Effector memory CD4-positive, alpha-beta T cell (primary cell): ENCODE measurements around the gene CD38.
"Not testable (repeated sequence)": the region's sequence is repeated elsewhere in the genome, so short reads cannot be mapped to it uniquely, and the experiment has no call there.

ENCODE experiments used
- DNase-seq, 3 donors: peaks; one replicate each; pipeline ENCODE4 v3.0.0-alpha.2; 2020
- H3K27ac ChIP-seq: 2 replicates; pipeline ENCODE4 v1.7.0; 2013; ENCODE audit warnings: mild to moderate bottlenecking, low read length, moderate library complexity; ENCODE audit not compliant: insufficient read depth, poor library complexity, severe bottlenecking
- H3K27me3 ChIP-seq: replicated peaks from 2 replicates; pipeline ENCODE4 v1.7.0; 2013; ENCODE audit warnings: mild to moderate bottlenecking, low read length; ENCODE audit not compliant: insufficient read depth, control insufficient read depth, poor library complexity, severe bottlenecking
- H3K36me3 ChIP-seq: 2 replicates; pipeline ENCODE4 v1.7.0; 2013; ENCODE audit warnings: mild to moderate bottlenecking, low read length, moderate library complexity; ENCODE audit not compliant: control insufficient read depth, insufficient read depth
- H3K4me1 ChIP-seq: 2 replicates; pipeline ENCODE4 v1.7.0; 2013; ENCODE audit warnings: low read length, mild to moderate bottlenecking; ENCODE audit not compliant: control insufficient read depth, insufficient read depth, poor library complexity, severe bottlenecking
- H3K4me3 ChIP-seq: 2 replicates; pipeline ENCODE4 v1.7.0; 2013; ENCODE audit warnings: low read length, low read depth, mild to moderate bottlenecking; ENCODE audit not compliant: insufficient read depth, poor library complexity, severe bottlenecking
- H3K9me3 ChIP-seq: 2 replicates; pipeline ENCODE4 v1.7.0; 2013; ENCODE audit warnings: mild to moderate bottlenecking, low read length, moderate library complexity; ENCODE audit not compliant: control insufficient read depth

CD38 gene

DNA sequence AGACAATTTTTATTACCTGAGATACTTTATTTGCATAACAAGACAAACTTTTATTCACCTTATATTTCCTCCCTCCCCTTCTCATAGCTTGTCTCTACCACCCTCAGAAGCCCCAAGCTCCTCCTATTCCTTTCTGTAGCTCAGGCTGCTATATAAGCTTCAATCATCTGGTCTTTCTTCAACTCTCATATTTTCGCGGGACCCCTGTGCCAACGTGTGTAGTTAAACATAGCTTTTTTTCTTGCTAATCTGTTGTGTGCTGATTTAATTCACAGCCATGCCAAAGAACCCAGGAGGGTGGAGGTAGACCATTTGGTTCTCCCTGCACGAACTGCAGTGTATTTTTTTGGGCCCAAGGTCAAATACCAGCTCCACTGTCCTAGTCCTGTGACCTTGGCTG lies 21.1 kb upstream of the CD38 start:
- Histone ChIP-seq H3K9me3 (no peaks in the 10 kb centered on the region), H3K36me3 (no peaks in the 10 kb centered on the region), H3K4me3 (no peak overlapping the region), H3K27ac (peak overlapping the region; percentile 37), H3K27me3 (no peaks in the 10 kb centered on the region), H3K4me1 (peaks cover 24% of the 10 kb centered on the region)
- DNase-seq: no peak

DNA sequence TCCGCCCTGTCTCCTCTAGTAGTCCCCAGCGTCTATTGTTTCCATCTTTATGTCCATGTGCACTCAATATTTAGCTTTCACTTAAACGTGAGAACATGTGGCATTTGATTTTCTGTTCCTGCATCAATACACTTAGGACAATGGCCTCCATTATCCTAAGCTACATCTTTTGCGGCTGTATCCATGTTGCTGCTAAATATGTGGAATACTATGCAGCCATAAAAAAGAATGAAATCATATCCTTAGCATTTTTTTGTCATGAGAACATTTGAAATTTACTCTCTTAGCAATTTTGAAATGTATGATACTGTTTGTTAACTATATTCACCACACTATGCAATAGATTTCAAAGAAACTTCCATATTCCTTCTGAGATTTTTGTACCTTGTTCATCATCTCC lies 19.8 kb upstream of the CD38 start:
- no peaks in the 10 kb centered on the region for H3K9me3 ChIP-seq
- H3K36me3 ChIP-seq: no peaks in the 10 kb centered on the region
- H3K4me3 ChIP-seq: no peak overlapping the region
- no peak overlapping the region for H3K27ac ChIP-seq
- peaks cover 24% of the 10 kb centered on the region for H3K4me1 ChIP-seq
- no peaks in the 10 kb centered on the region for H3K27me3 ChIP-seq
- no peak for DNase-seq

DNA sequence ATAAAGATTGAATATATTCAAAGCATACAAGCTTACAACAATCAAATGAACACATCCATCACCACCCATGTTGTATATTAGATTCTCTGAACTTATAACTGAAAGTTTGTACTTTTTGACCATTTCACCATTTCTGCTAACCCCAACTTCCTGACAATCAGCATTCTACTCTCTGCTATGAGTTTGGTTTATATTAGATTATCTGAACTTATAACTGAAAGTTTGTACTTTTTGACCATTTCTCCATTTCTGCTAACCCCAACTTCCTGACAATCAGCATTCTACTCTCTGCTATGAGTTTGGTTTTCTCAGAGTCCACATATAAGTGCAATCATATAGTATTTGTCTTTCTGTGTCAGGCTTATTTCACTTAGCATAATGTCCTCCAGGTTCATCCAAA lies 15.7 kb upstream of the CD38 start:
- H3K36me3 ChIP-seq, H3K27me3 ChIP-seq, H3K4me3 ChIP-seq, DNase-seq, H3K9me3 ChIP-seq, H3K27ac ChIP-seq: not testable (repeated sequence)
- H3K4me1 ChIP-seq: peaks cover 15% of the 10 kb centered on the region

DNA sequence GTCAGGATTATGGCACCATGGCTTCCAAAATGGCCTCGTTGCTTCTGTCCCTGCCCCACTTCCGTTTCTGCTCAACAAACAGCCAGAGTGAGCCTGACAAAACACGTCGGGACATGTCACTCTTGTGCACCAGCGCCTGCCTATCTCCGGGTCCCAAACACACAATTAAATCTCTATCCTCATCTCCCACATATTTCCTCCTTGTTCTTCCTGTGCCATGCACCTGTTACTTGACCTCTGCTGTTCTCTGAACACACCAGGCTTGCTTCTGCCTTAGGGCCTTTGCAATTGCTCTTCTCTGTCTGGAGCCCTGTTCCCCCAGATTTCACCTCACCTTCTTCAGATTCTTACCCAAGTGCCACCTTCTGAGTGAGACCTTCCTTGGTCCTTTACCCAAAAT lies 12.7 kb upstream of the CD38 start:
- Histone ChIP-seq H3K27me3 (no peaks in the 10 kb centered on the region), H3K4me1 (peaks cover 22% of the 10 kb centered on the region), H3K27ac (no peak overlapping the region), H3K4me3 (no peak overlapping the region), H3K9me3 (no peaks in the 10 kb centered on the region), H3K36me3 (no peaks in the 10 kb centered on the region)
- no peak for DNase-seq

DNA sequence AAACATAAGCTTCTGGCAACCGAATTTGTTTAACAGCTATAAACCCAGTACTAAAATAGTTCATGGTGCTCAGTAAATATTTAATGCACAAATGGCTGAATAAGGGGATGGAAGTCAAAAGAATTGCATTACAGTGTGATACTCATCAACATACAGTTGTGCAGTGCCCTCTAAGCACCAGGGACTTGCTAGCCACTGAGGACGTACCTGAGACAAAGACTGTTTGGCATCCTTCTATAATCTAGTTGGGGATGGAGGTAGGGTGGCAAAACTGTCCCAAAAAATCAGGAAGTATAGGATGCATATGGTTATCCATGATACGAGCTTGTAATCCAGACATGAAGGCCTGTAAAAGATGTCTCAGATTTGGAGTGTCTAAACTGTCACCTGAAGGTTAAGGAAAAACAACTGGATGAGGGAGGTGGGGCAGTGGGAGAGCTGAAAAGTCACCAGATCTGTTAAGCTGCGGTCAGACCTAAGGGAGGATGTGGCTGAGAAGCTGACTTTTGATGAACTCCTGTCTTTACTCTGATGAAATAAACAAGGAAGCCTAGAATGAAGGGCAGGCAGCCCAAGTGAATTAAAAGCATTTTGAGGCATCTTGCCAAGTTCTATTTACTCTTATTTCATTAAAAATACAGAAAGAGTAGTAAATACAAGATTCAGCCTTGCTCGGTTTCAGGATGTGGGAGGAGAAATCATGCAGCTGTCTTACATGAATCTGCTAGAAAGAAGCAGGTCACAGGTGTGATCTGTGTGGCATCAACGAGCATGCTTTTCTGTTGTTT lies 12.0 kb upstream of the CD38 start:
- Histone ChIP-seq H3K36me3 (no peaks in the 10 kb centered on the region), H3K4me3 (no peak overlapping the region), H3K4me1 (peaks cover 22% of the 10 kb centered on the region), H3K27me3 (no peaks in the 10 kb centered on the region), H3K9me3 (no peaks in the 10 kb centered on the region), H3K27ac (peak overlapping the region; percentile 9)
- peak in 2 of 3 donors; percentile 17 to 39 for DNase-seq

DNA sequence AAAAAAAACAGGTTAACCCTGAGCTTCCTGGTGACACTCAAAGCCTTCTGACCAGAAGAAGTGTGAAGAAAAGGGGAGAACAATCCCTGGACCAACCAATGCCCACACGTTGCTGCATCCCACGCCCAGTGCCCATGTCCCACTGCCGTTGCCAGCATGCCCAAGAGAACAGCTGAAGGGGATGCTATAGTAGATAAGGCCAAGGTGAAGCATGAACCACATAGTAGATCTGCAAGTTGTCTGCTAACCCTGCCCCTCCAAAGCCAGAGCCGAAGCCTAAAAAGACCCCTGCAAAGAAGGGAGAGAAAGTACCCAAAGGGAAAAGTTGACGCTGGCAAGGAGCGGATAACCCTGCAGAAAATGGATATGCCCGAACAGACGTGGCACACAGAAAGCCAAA lies 11.3 kb upstream of the CD38 start:
- H3K27me3 ChIP-seq: no peaks in the 10 kb centered on the region
- peaks cover 22% of the 10 kb centered on the region for H3K4me1 ChIP-seq
- H3K4me3 ChIP-seq: no peak overlapping the region
- no peak for DNase-seq
- H3K9me3 ChIP-seq: no peaks in the 10 kb centered on the region
- no peaks in the 10 kb centered on the region for H3K36me3 ChIP-seq
- no peak overlapping the region for H3K27ac ChIP-seq

DNA sequence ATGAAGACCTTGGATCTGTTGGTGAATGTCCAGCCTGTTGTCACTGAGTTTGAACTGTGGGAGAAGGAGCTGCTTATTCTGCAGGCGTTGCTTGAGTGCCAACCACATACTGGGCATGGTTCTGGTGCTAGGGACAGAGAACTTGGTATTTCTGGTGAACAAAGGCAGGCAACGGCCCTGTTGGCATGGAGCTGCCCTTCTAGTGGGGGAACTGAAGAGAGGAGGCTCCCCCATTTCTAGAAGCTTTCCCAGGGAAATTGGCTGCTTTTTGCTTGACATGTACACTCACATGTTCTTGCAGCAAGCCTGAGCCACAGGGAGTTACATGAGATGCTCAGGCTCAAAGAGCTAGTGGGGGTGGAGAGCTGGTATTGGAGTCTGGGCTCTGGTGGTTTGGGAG lies 8.9 kb upstream of the CD38 start:
- no peak for DNase-seq
- no peaks in the 10 kb centered on the region for H3K27me3 ChIP-seq
- H3K36me3 ChIP-seq: no peaks in the 10 kb centered on the region
- H3K9me3 ChIP-seq: no peaks in the 10 kb centered on the region
- no peak overlapping the region for H3K27ac ChIP-seq
- H3K4me1 ChIP-seq: peaks cover 22% of the 10 kb centered on the region
- H3K4me3 ChIP-seq: no peak overlapping the region

DNA sequence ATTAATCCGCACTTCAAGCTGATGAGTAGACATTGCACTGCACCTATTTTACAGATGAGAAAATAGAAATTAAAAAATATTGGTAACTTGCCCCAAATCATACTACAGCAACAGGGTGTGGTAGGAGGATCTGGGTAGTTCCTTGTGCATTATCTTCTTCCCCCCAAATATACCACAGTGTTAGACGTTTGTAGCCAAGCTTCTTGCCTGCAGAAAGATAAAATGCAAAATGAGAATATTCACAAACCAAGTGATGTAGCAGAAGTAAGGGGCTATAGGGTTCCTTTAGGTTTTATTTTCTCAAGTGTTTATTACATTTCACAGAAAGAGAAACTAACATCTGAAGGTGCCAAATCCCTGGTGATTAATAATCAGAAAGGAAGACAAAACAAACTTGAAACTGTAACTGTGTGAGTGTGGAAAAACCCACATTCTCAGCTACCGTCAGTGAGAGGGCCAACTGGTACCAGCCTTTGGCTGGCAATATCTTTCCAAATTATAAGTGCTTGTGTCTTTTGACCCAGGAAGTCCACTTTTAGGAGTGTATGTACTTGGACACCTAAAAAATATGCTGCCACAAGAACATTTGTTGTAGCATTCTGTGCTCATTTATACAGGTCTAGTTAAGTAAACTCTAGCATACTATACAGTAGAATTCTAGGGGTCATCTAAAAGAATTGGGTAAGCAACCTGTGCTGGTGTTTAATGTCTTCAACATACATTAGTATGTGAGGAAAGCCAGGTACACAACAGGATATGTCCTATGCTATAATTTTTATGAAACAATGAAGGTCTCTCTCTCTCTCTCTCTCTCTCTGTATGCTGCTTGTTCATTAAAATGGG lies 6.7 kb upstream of the CD38 start:
- no peaks in the 10 kb centered on the region for H3K27me3 ChIP-seq
- no peak overlapping the region for H3K4me3 ChIP-seq
- H3K9me3 ChIP-seq: no peaks in the 10 kb centered on the region
- no peaks in the 10 kb centered on the region for H3K36me3 ChIP-seq
- H3K27ac ChIP-seq: no peak overlapping the region
- H3K4me1 ChIP-seq: peaks cover 18% of the 10 kb centered on the region
- DNase-seq: no peak

DNA sequence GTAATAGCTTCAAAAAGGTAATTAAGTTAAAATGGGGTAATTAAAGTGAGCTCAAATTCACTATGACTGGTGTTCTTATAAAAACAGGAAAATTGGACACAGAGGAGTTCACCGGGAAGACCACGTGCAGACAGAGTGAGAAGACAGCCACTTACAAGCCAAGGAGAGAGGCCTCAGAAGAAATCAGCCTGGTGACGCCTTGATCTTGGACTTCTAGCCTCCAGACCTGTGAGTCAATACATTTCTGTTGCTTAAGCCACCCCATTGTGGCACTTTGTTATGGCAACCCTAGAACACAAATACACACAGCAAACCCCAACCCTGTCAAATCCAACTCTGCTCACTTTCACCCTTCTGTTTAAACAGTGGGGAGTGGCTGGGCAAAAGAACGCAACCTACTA lies 4.1 kb upstream of the CD38 start:
- Histone ChIP-seq H3K27me3 (no peaks in the 10 kb centered on the region), H3K27ac (no peak overlapping the region)
- DNase-seq: no peak

More for the DNA sequence above, 4.1 kb upstream of the CD38 start:
- Histone ChIP-seq H3K9me3 (no peaks in the 10 kb centered on the region), H3K4me3 (no peak overlapping the region), H3K4me1 (peaks cover 9% of the 10 kb centered on the region), H3K36me3 (no peaks in the 10 kb centered on the region)
